Stimulated activated CD4-positive, alpha-beta T cell treated with anti-CD3 and anti-CD28 coated beads, Interleukin-15, amount 100 ng/mL, for 24 hours (primary cell): ENCODE data around the gene DMPK.
A peak's percentile ranks its signal among the peaks of the same experiment; 100 is the strongest.

Experiments used
- DNase-seq: peaks from one replicate; pipeline ENCODE4 v3.0.0-alpha.2; 2020

DMPK gene

DNA sequence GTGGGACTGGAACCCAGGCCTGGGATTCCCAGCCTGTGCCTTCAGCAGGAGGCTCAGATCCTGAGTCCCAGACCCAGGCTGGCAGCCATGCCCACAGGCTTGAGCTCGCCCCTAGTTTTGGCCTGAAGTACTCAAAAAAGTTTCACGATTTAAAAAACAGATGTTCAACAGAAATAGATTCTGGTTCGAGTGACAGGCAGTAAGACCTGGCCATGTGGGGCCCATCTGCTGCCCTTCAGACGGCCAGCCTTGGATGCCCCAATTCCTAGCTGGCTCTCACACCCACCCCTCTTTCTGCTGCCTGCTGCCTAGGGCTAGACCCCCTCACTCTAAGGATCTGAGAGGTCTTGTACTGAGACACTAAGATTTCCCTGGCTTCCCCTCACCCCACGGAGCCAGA is 2.8 kb upstream of the DMPK start:
- DNase-seq, result no peak

DNA sequence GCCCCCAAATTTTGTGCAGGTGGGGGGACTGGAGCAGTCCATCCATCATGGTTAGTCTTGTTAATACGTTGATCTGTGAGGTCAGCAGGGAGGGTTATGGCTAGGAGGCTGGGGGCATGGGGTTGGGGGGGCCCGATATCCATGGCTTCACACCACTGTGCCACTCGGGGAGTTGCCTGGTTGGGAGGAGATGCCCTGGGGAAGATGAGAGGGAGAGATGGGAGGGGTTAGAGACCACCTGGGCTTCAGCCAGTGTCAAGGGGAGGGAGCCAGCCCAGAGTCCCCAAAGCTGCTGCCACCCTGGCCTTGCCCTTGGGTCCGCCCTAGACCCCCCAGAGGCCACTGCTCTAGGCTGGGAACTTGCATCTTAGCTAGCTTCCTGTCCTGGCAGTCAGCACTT is 1.8 kb upstream of the DMPK start:
- no peak for DNase-seq

DNA sequence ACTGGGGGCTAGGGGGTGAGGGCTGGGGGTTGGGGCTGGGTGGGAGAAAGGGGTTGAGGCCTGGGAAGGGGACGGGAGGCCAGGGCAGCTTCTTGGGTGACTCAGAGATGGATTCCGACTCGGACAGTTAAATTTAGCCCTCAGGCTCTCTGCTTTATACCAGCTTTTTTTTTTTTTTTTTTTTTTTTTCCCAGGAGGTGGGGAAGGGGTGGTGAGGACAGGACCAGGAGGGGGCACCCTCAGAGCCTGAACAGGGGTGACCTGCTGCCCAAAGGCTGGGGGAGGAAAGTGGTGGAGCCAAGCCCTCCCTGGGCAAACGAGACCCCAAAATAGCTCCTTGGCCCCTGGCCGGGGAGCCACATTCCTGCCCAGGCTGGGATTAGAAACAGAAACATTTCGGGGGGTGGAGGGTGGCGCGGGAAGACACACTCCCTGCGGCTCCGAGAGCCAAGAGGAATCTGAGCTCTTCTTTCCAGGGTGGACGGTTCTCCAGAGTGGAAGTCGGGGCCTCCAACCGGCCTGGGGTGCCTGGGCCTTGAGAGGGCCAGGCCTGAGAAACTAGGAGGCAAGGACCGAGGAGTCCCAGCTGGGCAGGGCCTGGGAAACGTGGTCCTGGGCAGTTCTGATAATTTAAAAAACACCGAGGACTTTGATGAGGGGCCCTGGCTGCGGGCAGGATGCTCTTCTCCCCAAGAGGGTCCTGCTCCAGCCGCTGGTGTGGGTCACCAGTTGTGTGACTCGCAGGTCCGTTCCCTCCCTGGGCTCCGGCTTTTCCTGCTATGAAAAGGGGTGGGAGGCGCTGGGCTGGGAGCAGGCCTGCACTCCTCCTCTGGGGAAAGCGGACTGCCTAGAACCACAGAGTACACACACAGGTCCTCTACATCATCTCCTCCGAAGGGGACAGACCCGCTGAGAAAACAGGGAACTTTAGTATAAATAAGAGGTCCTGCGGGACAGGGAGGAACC is 813 bp upstream of the DMPK start:
- DNase-seq, result no peak

DNA sequence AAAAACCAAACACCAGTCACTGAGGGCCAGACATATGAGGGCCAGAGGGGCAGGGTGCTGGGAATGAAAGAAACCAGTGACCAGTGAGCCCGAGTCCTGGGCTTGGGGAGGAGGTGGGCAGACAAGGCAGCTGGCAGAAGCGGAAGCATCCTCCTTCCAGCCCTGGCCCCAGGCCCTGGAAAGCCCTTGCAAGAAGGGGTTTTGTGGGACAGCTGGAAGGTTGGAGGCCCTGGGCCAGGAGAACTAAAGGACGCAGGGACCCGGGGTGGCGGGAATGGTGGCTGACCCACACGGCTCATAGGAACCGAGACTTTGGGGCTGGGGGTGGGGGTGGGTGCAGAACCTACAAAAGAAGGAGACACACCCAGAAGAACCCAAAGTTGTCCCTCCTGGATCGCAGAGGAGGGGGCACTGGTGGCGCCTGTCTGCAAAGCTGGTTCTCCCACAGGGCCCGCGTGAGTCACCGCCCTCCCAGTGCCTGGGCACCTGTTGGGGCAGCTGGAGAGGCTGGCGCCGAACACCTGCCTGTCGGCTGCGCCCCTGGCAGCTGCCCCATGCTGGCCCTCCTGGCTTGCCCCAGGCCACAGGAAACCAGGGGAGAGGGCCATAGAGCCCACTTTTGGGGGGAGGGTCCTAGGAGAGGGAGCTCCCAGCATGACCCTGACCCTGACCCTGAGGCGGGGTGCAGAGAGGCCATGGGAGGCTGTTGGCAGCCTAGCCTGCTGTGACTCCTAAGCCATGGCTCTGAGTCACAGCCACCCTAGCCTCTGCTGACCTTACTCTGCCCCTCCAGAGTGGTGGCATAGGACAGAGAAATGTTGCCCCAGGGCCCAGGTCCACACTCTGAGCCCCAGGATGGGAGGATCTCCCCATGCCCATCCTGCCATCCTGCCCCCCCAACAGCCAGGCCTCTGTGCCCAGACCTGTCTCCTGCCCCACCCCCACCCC is 802 bp downstream of the DMPK start:
- no peak for DNase-seq

DNA sequence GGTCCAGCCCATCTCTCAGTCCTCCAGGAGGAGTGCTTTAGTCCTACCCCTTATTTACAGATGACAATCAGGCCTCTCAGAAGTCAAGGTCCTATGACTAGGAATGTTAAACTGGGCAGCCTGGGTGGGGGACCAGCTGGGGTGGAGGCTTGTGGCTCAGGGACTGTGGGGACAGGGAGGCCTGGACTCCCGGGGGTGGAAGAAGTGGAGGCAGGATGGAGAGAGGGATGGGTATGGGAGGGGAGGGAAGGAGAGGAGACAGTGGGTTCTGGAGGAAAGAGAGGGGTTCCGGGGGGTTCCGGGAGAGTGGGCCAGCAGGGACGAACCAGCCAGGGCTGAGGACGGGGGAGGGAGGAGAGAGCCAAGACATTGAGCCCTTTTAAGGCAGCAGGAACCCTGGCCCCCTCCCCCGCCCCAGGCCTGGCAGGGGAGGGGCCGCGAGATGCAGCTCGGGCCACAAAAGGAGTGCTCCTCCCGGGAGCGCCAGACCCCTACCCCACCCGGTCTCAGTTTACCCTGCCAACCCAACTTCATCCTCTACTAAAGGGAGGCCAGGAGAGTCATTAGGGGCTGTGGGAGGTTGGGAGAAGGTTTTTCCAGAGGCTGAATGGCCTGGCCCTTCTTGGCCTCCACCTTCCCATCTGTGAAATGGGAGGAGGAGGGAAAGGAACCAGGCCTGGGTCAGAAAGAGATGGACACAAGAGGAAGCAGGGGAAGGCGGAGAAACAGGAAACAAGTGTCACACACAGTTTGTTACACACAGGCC is 1.7 kb downstream of the DMPK start:
- DNase-seq, result no peak

DNA sequence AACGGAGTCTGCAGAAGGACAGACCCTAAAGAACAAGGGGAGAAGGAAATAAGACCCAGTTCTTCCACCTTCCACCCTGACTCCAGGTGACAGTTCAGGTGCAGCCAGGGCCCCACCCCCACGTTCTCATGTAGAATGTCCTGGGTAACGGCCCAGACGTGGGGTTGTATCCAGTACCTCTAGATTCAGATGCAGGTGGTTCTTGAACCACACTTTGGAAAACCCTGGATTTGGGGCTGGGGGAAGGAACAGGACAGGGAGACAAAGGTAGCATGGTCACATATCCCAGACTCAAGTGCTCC is 2.2 kb downstream of the DMPK start:
- DNase-seq, result no peak

DNA sequence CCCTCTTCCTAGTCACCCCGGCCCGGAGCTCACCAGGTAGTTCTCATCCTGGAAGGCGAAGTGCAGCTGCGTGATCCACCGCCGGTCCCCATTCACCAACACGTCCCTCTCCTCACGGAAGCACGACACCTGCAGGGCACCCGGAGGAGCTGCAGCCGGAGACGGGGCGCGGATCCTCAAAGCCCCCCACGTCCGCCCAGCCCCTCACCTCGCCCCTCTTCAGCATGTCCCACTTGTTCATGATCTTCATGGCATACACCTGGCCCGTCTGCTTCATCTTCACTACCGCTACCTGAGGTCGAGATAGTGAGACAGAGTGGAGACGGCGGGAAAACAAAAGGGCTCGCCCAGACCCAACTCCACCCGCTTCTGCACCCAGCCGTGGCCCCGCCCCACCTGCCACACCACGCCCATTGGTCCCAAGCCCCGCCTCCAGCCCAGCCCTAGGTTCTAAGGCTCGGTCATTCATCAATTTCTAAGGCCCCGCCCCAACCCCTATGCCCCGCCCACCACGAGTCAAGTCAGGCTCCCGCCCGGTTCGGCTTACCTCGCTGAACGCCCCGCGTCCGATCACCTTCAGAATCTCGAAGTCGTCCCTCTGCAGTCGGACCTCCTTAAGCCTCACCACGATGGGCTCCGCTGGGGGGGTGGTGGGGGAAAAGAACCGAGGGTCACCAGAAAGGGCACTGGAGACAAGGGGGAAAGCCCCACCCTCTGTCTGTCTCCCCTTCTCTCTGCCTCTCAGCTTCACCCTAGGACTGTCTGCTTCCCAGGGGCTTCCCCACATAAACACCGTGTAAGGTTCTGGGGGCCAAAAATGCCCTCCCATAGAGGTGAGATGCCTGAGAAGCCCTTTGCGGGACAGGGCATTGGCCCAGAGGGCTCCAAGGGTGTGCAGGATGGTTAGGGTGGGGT is 2.8 kb downstream of the DMPK start:
- DNase-seq, result peak; percentile 94

DNA sequence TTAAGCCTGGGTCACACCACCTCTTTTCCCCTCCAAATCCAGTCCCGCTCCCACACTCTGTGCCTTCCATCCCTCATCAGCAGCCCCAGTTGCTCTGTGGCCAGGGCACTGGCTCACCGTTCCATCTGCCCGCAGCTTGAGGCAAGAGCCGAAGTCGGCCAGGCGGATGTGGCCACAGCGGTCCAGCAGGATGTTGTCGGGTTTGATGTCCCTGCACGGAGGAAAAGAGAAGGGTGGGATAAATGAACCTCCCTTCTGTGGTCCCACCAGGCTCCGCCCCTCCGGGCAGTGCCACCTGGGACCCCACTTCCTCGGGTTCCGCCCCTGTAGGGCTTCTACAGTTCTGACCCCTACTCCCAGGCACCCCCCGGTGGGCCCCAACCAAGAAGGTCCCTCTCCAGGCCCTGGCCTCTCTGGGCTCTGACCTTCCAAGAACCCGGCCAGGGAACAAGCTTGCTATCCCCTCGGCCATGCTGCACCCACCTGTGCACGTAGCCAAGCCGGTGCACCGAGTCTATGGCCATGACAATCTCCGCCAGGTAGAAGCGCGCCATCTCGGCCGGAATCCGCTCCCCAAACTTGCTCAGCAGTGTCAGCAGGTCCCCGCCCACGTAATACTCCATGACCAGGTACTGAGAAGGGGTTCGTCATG is 4.2 kb downstream of the DMPK start:
- no peak for DNase-seq

DNA sequence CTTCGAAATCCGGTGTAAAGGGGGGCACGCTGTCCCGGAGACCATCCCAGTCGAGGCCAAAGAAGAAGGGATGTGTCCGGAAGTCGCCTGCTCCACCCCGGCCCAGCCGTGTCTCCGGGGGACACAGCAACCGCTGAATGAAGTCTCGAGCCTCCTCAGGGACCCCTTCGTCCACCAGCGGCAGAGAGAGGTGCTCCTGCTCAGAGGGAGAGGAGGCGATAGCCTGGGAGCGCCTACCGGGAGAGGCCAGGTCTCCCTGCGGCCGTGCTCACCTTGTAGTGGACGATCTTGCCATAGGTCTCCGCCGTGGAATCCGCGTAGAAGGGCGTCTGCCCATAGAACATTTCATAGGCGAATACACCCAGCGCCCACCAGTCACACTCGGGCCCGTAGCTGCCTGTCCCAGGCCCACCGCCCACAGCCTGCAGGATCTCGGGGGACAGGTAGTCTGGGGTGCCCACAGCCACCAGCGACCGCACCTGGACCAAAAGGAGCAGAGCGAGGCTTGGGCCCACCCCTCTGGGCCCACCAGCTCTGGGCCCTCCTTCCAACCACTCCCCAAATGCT is 4.8 kb downstream of the DMPK start:
- no peak for DNase-seq

DNA sequence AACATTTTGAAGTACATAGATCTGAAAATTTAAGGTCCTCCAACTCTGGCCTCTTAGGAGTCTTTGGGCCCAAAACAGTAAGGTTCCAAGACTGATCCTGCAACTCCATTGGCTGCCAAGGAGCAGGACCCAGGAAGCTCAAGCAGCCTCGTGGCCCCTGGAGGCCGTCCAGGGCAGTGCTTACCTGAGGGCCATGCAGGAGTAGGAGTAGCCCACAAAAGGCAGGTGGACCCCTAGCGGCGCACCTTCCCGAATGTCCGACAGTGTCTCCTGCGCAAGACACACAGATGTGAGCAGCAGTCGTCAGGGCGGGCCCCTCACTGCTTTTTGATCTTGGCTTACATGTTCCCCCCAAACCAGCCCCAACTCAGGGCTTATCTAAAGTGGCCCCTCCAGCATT is 7.5 kb downstream of the DMPK start:
- DNase-seq, result no peak

DNA sequence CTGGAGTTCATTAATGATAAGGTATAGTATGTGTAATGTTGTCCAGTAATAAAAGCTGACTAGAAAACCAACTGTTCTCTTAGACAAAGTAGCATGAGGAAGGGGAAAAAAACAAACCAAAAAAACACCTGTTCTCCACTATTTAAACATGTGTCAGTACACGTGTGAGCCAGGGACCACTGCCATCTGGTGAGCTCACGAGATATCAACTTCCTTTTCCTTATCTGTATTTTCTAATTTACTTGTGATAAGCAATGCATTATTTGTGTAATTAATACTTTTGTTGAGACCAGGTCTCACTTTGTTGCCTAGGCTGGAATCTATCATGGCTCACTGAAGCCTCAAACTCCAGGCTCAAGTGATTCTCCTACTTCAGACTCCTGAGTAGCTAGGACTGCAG is 8.9 kb downstream of the DMPK start:
- no peak for DNase-seq

DNA sequence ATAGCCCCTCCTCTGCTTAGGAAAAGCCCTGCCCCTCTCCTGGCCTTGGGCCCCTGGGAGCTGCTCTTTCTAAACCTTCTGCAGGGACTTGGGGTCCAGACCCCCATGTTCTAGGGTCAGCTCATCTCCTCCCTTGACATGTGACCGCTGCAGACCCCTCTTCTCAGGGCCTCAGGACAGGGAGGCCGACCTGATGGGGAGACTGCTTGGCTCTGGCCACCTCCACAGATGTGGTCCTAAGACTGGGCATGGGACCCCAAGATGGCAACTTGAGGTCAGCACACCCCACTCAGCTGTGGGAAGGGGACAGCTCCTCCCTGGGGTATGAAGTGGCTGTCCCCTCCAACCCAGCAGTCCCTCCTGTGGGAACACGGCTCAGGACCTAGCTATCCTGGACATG is 9.4 kb downstream of the DMPK start:
- DNase-seq, result no peak

DNA sequence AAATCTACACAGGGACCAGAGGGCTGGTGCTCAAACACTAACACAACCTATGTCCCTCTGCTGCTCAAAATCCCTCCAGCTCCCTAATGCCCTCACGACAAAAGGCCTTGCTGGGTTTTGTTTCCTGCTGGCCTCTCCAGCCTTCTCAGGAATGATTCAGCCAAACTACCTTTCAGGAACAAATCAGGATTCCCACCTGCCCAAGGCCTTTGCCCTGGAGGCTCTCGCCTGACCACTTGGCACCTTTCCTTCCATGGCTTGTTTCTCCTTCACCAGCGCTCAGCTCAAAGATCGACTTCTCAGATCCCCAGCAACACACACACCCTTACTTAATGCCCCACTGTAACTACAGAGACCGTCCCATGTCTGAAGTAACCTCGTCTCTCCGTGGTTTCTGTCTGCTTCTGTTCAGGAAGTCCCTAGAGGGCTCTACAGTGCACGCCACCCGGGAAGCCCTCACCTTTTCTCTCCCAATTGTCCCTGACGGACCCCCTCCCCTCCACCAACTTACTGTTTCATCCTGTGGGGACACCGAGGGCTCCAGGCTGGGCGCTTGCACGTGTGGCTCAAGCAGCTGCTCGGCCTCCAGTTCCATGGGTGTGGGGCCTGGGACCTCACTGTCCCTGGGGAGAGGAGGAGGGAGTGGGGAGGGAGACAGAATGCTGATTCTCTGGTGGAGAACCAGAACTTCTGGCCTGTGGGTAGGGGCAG is 10.0 kb downstream of the DMPK start:
- no peak for DNase-seq

DNA sequence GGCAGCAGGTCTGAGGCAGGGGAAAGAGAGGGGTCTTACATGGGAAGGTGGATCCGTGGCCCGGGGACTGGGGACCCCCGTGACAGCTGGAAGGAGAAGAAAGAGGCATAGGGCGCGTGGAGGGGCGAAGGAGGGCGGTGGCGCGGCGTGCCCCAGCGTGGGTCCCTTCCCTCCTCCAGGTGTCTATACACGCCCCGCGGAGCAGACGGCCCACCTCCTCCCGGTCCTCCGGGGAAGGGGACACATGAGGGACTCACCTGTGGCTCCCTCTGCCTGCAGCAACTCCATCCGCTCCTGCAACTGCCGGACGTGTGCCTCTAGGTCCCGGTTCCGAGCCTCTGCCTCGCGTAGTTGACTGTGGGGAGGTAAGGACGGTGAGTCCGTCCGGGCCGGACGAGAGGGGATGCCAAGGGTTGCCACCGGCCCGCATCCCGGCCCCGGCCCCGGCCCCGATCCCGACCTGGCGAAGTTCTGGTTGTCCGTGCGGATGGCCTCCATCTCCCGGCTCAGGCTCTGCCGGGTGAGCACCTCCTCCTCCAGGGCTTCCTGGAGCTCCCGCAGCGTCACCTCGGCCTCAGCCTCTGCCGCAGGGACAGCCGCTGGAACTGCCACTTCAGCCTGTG is 10.9 kb downstream of the DMPK start:
- no peak for DNase-seq

DNA sequence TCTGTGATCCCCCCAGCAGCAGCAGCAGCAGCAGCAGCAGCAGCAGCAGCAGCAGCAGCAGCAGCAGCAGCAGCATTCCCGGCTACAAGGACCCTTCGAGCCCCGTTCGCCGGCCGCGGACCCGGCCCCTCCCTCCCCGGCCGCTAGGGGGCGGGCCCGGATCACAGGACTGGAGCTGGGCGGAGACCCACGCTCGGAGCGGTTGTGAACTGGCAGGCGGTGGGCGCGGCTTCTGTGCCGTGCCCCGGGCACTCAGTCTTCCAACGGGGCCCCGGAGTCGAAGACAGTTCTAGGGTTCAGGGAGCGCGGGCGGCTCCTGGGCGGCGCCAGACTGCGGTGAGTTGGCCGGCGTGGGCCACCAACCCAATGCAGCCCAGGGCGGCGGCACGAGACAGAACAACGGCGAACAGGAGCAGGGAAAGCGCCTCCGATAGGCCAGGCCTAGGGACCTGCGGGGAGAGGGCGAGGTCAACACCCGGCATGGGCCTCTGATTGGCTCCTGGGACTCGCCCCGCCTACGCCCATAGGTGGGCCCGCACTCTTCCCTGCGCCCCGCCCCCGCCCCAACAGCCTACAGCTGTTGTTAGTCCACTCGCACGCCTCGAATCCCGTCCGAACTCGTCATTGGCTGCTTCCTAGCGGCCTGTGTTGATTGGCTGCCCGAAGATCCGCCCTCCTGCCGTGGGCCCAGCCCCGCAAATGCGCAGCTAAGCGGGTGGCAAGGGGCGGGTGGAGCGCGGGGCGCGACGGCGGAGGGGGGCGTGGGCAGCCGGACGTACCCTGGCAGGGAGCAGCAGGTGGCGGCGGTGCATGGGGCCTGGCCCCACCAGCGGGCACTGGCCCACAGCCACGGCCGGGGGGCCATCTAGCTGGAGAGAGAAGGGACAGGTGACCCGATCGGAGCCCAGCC is 11.8 kb downstream of the DMPK start:
- DNase-seq, result peak; percentile 92

DNA sequence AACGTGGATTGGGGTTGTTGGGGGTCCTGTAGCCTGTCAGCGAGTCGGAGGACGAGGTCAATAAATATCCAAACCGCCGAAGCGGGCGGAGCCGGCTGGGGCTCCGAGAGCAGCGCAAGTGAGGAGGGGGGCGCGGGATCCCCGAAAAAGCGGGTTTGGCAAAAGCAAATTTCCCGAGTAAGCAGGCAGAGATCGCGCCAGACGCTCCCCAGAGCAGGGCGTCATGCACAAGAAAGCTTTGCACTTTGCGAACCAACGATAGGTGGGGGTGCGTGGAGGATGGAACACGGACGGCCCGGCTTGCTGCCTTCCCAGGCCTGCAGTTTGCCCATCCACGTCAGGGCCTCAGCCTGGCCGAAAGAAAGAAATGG is 12.5 kb downstream of the DMPK start:
- DNase-seq, result no peak

DNA sequence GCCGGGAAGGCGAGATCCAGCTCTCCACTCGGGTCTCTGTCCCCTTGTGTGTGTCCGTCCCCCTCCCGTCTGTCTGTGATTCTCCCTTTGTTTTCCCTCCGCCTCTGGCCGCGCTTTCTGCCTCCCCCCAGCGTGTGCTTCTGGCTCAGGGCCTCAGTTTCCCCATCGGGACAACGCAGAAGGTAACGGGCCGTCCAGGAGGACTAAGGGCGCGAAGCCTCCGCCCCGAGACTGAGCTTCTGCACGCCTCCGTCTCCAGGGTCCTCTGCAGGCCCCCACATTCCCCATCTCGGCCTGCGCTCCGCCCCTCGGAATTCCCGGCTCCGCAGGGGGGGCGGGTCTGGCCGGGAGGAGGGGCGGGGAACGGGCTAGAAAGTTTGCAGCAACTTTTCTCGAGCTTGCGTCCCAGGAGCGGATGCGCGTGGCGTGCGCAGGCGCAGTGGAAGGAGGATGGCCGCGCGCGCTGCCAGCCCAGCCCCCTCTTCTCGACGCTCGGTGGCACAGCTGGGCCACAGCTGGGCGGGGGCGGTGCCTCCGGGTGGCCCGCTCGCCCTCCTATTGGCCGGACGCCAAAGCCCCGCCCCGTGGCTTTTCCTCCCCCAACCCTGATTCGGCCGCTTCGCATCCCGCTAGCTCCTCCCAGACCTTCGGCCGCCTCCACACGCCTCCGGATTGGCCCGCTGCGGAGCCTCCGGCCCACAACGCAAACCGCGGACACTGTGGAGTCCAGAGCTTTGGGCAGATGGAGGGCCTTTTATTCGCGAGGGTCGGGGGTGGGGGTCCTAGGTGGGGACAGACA is 13.1 kb downstream of the DMPK start, which contains the start of gene SIX5:
Gene SIX5, minus strand, starts transcription at position 269 of the 799 bp plus-strand sequence. CDS start 408 bp downstream, outside the sequence.
- DNase-seq, result peak; percentile 97

DNA sequence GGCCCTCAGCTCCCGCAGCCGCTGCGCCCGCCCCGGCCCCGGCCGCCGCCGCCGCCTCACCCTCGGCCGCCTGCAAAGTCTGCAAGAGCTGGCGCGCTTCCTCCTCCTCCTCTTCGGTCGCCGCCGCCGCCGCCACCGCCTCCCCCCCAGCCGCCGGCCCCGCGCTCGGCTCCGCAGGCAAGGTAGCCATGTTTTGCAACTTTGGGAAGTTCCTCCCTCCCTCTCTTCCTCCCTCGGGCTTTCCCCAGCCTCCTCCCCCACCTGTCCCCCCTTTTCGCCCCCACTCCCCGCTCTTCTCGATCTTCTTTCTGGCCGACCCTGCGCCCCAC is 13.7 kb downstream of the DMPK start:
- DNase-seq, result no peak
